ENCODE results near the gene HMGN4. TPM values are rescaled to one million over a fixed set of nuclear protein-coding genes. Genes with fewer than 3 reads are reported as not detected.
A peak's percentile ranks its signal among the peaks of the same experiment; 100 is the strongest.

HMGN4 gene
- total and polyA plus RNA-seq, 9 donors: 48.6 to 78.9 (median 58.4) TPM

- Histone ChIP-seq H3K9me3 (no peaks in the 10 kb centered on the region), H3K27ac (no peak overlapping the region), H3K36me3 (no peaks in the 10 kb centered on the region), H3K4me3 (peak overlapping the region; percentile 46), H3K27me3 (no peaks in the 10 kb centered on the region), H3K4me1 (ENCODE audit: insufficient read depth) (peaks cover 3% of the 10 kb centered on the region)
- WGBS, 3 donors: 36 to 50% (median 48%) methylated on average over 19 of the region's 19 CpGs
- intact Hi-C loops (cut with DNase I): loop anchor here in 1 of 4 donors (10.0 kb wide), 1 partner anchor 919 kb away; the partner anchor contains the start of gene ZNF184
- TF ChIP-seq, protein P1, sequence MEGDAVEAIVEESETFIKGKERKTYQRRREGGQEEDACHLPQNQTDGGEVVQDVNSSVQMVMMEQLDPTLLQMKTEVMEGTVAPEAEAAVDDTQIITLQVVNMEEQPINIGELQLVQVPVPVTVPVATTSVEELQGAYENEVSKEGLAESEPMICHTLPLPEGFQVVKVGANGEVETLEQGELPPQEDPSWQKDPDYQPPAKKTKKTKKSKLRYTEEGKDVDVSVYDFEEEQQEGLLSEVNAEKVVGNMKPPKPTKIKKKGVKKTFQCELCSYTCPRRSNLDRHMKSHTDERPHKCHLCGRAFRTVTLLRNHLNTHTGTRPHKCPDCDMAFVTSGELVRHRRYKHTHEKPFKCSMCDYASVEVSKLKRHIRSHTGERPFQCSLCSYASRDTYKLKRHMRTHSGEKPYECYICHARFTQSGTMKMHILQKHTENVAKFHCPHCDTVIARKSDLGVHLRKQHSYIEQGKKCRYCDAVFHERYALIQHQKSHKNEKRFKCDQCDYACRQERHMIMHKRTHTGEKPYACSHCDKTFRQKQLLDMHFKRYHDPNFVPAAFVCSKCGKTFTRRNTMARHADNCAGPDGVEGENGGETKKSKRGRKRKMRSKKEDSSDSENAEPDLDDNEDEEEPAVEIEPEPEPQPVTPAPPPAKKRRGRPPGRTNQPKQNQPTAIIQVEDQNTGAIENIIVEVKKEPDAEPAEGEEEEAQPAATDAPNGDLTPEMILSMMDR (IDR thresholded peaks at IDR 0.05): no peak
- TF ChIP-seq POLR2A (IDR thresholded peaks at IDR 0.05) (no peak), EP300 (IDR thresholded peaks at IDR 0.05) (no peak)
- DNase-seq: no peak
Measured at GRCh38 chr6:26555505-26556262, 17.5 kb downstream of the HMGN4 start.

DNA sequence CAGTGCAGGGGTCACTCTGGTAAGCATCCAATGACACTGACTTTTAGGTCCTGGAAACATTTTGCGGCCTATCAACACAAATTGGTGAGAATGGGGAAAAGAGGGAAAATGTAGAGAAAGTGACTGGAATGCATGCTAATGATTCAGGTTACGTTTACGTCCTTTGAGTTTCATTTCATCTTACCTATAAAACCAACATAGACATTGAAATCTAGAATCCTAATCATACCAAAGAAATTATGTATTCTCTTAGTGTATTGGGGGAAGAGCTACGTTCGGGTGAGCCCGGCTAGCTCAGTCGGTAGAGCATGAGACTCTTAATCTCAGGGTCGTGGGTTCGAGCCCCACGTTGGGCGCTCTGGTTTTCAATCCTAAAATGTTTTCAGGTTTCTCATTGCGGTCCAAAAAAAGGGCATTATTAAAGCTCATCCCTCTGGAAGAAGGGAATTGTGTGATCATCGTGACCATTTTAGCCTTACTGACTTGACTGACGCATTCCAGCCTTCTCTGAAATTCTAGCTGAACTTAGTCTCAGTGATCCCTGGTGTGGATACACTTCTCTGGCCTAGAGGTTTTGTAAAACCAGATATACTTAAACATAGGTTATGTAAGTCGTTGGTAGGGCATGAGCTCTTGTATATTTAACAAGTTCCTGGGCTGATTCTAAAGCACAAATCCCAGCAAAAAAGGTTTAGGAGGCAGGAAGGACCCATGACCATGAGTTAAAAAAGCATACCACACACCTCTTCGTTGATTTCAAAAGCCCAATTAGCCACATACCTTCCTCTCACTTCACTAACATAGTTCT, 18.3 kb downstream of the HMGN4 start:
- no peak for TF ChIP-seq EP300 (IDR thresholded peaks at IDR 0.05)
- TF ChIP-seq, protein P1 (IDR thresholded peaks at IDR 0.05): no peak
- TF ChIP-seq POLR2A (IDR thresholded peaks at IDR 0.05): no peak

GRCh38 chr6:26561533-26562466, 23.6 kb downstream of the HMGN4 start:
- 76 to 94% (median 78%) methylated on average over 17 of the region's 17 CpGs for WGBS, 3 donors
- Histone ChIP-seq H3K4me1 (ENCODE audit: insufficient read depth) (no peaks in the 10 kb centered on the region), H3K27me3 (no peaks in the 10 kb centered on the region), H3K36me3 (no peaks in the 10 kb centered on the region), H3K9me3 (no peaks in the 10 kb centered on the region), H3K4me3 (no peak overlapping the region), H3K27ac (no peak overlapping the region)
- DNase-seq: no peak
- intact Hi-C loops (cut with DNase I): no loop called here
- TF ChIP-seq, protein P1 (IDR thresholded peaks at IDR 0.05): no peak
- TF ChIP-seq POLR2A (IDR thresholded peaks at IDR 0.05): no peak
- no peak for TF ChIP-seq EP300 (IDR thresholded peaks at IDR 0.05)

More for the DNA sequence above, 18.3 kb downstream of the HMGN4 start:
- DNase-seq: peak; percentile 51 to 79 (median 75)
- Histone ChIP-seq H3K4me1 (ENCODE audit: insufficient read depth) (peaks cover 3% of the 10 kb centered on the region), H3K27me3 (no peaks in the 10 kb centered on the region), H3K9me3 (no peaks in the 10 kb centered on the region), H3K27ac (peak overlapping the region in 1 of 2 donors; percentile 1), H3K4me3 (no peak overlapping the region), H3K36me3 (no peaks in the 10 kb centered on the region)
- WGBS, 3 donors: 22 to 27% (median 25%) methylated on average over 16 of the region's 16 CpGs
- intact Hi-C loops (cut with DNase I): loop anchor here in 1 of 4 donors (10.0 kb wide), 1 partner anchor 918 kb away; the partner anchor contains the start of gene ZNF184

DNA sequence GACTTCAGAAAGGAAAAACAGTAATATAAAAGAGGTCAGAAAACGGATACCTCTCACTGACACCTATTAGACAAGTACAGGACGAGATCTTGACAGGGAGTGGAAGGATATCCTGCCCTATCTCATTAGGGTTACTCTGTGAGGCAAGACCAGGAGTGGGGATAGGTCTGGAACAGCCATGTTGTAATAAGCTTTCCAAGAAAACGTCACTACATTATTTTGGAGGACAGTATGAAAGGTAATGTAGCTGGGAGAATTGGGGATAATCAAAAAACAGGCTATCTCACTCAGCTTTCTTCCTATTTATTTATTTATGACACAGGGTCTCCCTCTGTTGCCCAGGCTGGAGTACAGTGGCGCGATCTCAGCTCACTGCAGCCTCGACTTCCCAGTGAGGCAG, 25.3 kb downstream of the HMGN4 start:
- no peaks in the 10 kb centered on the region for H3K36me3 ChIP-seq
- DNase-seq: no peak
- TF ChIP-seq, protein P1 (IDR thresholded peaks at IDR 0.05): no peak
- TF ChIP-seq POLR2A (IDR thresholded peaks at IDR 0.05): no peak
- TF ChIP-seq EP300 (IDR thresholded peaks at IDR 0.05): no peak
- H3K9me3 ChIP-seq: no peaks in the 10 kb centered on the region
- intact Hi-C loops (cut with DNase I): no loop called here
- H3K27me3 ChIP-seq: no peaks in the 10 kb centered on the region
- H3K4me1 ChIP-seq (ENCODE audit: insufficient read depth): no peaks in the 10 kb centered on the region
- WGBS, 3 donors: 80 to 82% (median 80%) methylated on average over 6 of the region's 6 CpGs
- H3K4me3 ChIP-seq: no peak overlapping the region
- H3K27ac ChIP-seq: no peak overlapping the region

Measured in ovary (tissue), 9 donors.